GM12865 (cell line): Measurements from ENCODE around the gene PTPRN2.

Experiments used
- DNase-seq: peaks from one replicate; pipeline ENCODE4 v3.0.0; 2010; ENCODE audit warnings: low read depth
- H3K4me3 ChIP-seq: 2 replicates; pipeline ENCODE4 v1.5.1; 2011; ENCODE audit warnings: mild to moderate bottlenecking, low read depth, low read length, control low read depth
- TF ChIP-seq, protein P1 (sequence below): IDR thresholded peaks from 2 replicates; pipeline ENCODE4 v1.5.1; 2011; ENCODE audit warnings: low read length, control low read depth, low read depth, inconsistent platforms; ENCODE audit not compliant: insufficient read depth; ENCODE audit errors: missing control alignments

PTPRN2 gene

DNA sequence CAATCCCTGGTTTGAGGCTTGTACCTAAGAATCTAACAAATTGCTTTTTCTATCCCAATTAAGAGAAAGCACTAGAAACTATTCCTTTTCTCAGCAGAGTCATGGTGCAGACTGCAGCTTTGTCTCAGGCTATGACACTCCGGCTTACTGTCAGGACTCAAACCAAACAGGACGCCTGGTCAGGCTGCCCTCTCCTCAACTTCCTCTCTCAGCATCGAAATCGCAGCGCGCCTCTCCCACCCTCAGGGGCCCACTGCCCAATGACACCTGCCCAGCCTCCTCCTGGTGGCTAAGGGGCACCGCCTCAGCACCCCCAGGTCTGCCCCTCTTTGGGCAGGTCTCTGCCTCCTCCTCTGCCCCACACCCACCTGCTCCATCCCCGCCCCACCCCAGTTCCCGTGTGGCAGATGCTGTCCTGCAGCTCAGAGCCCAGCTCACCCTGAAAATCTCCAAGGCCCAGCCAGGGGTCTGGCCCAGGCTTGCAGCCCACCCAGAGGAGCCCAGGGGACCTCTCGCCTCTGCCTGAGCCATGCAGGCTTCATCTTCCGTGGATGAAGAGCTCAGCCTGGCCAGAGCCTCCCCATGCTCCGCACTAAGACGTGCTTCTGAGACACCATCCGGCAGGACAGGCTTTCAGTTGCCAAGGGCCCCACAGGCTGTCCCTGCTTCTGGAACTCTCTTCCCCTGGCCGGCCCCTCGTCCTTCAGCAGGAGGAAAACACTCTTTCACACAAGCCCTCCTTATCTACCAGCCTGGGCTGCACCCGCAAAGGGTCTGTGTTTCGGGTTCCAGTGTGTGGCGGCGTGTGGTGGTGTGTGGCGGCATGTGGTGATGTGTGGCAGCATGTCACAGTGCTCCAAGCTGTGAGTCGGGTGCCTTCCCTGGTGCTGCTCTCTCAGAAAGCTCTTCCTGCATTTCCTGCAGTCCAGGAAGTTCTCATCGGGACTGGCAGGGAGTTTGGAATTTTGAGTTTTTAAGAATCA, 16.4 kb upstream of the PTPRN2 start:
- H3K4me3 ChIP-seq = no peak overlapping the region
- DNase-seq = no peak
- TF ChIP-seq, protein P1, sequence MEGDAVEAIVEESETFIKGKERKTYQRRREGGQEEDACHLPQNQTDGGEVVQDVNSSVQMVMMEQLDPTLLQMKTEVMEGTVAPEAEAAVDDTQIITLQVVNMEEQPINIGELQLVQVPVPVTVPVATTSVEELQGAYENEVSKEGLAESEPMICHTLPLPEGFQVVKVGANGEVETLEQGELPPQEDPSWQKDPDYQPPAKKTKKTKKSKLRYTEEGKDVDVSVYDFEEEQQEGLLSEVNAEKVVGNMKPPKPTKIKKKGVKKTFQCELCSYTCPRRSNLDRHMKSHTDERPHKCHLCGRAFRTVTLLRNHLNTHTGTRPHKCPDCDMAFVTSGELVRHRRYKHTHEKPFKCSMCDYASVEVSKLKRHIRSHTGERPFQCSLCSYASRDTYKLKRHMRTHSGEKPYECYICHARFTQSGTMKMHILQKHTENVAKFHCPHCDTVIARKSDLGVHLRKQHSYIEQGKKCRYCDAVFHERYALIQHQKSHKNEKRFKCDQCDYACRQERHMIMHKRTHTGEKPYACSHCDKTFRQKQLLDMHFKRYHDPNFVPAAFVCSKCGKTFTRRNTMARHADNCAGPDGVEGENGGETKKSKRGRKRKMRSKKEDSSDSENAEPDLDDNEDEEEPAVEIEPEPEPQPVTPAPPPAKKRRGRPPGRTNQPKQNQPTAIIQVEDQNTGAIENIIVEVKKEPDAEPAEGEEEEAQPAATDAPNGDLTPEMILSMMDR = no peak

DNA sequence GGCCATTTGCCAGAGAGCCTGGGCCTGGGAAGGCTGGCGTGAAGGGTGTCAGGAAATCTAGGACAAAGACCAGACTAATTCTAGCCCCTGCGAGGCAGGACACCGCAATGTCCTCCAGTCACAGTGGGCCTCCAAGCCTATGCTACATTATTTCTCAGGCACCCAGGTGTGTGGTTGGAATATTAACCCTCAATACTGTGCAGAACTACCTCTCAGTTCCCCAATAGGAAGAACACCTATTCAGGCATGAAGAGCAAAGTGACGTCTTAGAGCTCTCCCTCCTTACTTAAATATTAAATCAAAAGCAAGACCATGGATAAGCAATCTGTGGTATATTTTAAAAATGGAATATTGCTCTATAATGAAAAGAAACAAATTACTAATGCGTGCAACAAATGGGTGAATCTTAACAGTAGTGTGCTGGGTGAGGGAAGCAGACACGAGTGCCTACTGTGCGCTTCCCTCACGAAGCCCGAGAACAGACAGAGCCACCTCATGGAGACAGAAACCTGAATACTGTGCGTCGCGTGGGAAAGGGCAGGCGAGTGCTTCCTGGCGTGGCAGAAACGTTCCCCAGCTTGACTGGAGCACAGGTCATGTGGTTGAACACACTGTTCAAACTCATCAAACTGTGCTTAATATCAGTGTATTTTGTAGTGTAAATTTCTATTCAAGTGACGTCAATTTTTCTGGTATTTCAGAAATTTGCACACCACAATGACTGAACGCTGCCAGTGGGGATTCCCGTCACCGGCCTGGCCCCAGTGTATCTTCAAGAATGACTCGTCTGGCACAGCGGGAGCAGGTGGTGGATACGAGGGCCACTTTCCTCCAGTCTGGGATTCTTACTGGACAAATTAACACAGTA, 15.5 kb upstream of the PTPRN2 start:
- TF ChIP-seq, protein P1 = no peak

GRCh38 chr7:158602041-158602440, 14.4 kb upstream of the PTPRN2 start:
- DNase-seq = no peak
- TF ChIP-seq, protein P1 = no peak
- H3K4me3 ChIP-seq = no peak overlapping the region

More for the DNA sequence above, 15.5 kb upstream of the PTPRN2 start:
- H3K4me3 ChIP-seq = no peak overlapping the region
- DNase-seq = peak; percentile 37

DNA sequence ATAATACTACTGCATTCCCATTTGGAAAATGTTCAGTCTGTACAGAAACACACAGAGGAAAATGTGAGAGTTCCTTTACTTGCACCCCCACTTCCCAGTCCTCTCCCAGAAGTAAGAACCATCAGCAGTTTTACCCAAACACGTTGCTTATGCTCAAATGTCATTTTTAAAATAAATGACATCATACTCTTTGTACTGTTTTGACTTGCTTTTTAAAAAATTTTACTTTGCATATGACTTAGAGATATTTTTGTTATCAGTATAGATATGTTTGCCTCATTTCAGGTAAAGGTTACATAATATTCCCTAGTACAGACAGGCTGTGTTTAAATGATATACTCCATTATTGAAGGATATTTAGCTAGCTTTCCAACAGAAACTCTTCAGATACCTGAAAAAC, 13.5 kb upstream of the PTPRN2 start:
- H3K4me3 ChIP-seq = no peak overlapping the region
- TF ChIP-seq, protein P1 = no peak
- DNase-seq = no peak

GRCh38 chr7:158596745-158597144, 9.1 kb upstream of the PTPRN2 start:
- TF ChIP-seq, protein P1 = no peak
- no peak overlapping the region for H3K4me3 ChIP-seq
- no peak for DNase-seq

DNA sequence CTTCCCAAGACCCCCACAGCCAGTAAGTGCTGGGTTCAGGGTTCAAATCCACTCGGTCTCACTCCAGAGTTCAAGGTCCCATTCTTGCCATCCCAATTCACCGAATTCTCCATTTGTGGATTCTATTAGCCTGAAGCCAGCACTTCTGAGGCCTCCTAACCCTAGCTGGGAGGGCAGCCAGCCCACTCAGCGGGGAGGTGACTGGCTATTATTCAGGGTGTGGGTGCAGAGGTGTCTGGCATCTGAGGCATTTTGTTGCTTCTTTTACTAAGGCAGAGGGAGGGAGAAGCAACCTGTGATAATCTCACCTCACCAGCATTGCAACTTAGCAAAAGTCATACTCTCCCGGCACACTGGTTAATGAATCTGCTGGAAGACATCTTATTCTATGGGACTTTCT, 8.7 kb upstream of the PTPRN2 start:
- no peak overlapping the region for H3K4me3 ChIP-seq
- TF ChIP-seq, protein P1 = no peak
- DNase-seq = no peak
